ENCODE measurements around the gene DPP8. TPM values are rescaled to one million over a fixed set of nuclear protein-coding genes. Genes with fewer than 3 reads are reported as not detected.

Gene DPP8
- polyA plus RNA-seq, 1 of the 3 experiments (the other 2 are of a cell fraction): 14.1 TPM

- no peak for TF ChIP-seq IRF3 (IDR thresholded peaks at IDR 0.05; ENCODE audit: low read depth, low read length)
- TF ChIP-seq USF1 (IDR thresholded peaks at IDR 0.05; ENCODE audit: borderline replicate concordance, low read depth): no peak
- TF ChIP-seq FOXJ3 (CRISPR knock-in tag; IDR thresholded peaks at IDR 0.05): no peak
- TF ChIP-seq CHD2 (IDR thresholded peaks at IDR 0.05; ENCODE audit: low read length, partially characterized antibody): no peak
- TF ChIP-seq NFIC (IDR thresholded peaks at IDR 0.05; ENCODE audit: borderline replicate concordance): no peak
- TF ChIP-seq PBX3 (IDR thresholded peaks at IDR 0.05): no peak
- no peak for TF ChIP-seq MEF2A (IDR thresholded peaks at IDR 0.05; ENCODE audit: borderline replicate concordance, low read depth)
Observed at GRCh38 chr15:65393091-65393490, 124.4 kb downstream of the DPP8 start (continued).

Small RNA genes lying within 50 kb of the gene (small RNA-seq; reads per million reads assigned to genes)
- gene AC105129.1: 0 reads per million in 7 experiments
- 0 reads per million in 7 experiments for gene RF00019
- 0 to 4.1 (median 0) reads per million in 7 experiments for gene RNU6-19P

Other genes starting within 250 kb of the DPP8 start
- gene PARP16, start 230.8 kb downstream of the DPP8 start, polyA plus RNA-seq (2012; rRNA removed): 6.3 and 6.5 TPM in 2 replicates
- gene RNU5A-1, start 221.6 kb downstream of the DPP8 start, polyA plus RNA-seq (2012; rRNA removed): not detected in 2 replicates
- gene RNU5B-1, start 213.0 kb downstream of the DPP8 start, polyA plus RNA-seq (2012; rRNA removed): not detected in 2 replicates
- 0.37 and 0.43 TPM in 2 replicates for gene IGDCC3, start 139.7 kb downstream of the DPP8 start, polyA plus RNA-seq (2012; rRNA removed)
- 0.15 and 0.21 TPM in 2 replicates for gene IGDCC4, start 94.7 kb downstream of the DPP8 start, polyA plus RNA-seq (2012; rRNA removed)
- gene HACD3, start 12.8 kb upstream of the DPP8 start, polyA plus RNA-seq (2012; rRNA removed): 45.7 and 58.6 TPM in 2 replicates
- 44.9 and 55.5 TPM in 2 replicates for gene INTS14, start 93.4 kb upstream of the DPP8 start, polyA plus RNA-seq (2012; rRNA removed)
- 7.7 and 8.7 TPM in 2 replicates for gene SLC24A1, start 104.2 kb upstream of the DPP8 start, polyA plus RNA-seq (2012; rRNA removed)